ACC112 (cell line): ENCODE data around the gene TIMM10B.

ENCODE experiments used
- H2AFZ ChIP-seq: fragments of 200-600 bp; sonication (generic); one replicate; pipeline ENCODE4 v1.6.0; 2017; ENCODE audit warnings: antibody characterized with exemption, low read length; ENCODE audit not compliant: unreplicated experiment
- H3K27ac ChIP-seq: fragments of 200-600 bp; sonication (generic); 2 replicates; pipeline ENCODE4 v1.5.1; 2014; ENCODE audit warnings: low read depth, mild to moderate bottlenecking, antibody characterized with exemption, low read length, moderate library complexity
- H3K27me3 ChIP-seq: fragments of 200-600 bp; sonication (generic); 2 replicates; pipeline ENCODE4 v1.6.1; 2014; ENCODE audit warnings: mild to moderate bottlenecking, antibody characterized with exemption, low read length, moderate library complexity, mixed read lengths; ENCODE audit not compliant: insufficient read depth
- H3K36me3 ChIP-seq: fragments of 200-600 bp; sonication (generic); 2 replicates; pipeline ENCODE4 v1.6.1; 2016; ENCODE audit warnings: mild to moderate bottlenecking, antibody characterized with exemption, low read length, moderate library complexity, mixed read lengths; ENCODE audit not compliant: insufficient read depth
- H3K4me1 ChIP-seq: fragments of 200-600 bp; sonication (generic); one replicate; pipeline ENCODE4 v1.6.1; 2016; ENCODE audit warnings: low read length, mixed read lengths; ENCODE audit not compliant: insufficient read depth, unreplicated experiment, control insufficient read depth
- H3K4me3 ChIP-seq: fragments of 200-600 bp; sonication (generic); 2 replicates; pipeline ENCODE4 v1.5.1; 2014; ENCODE audit warnings: mild to moderate bottlenecking, low read depth, low read length
- H3K79me2 ChIP-seq: fragments of 200-600 bp; sonication (generic); one replicate; pipeline ENCODE4 v1.6.0; 2016; ENCODE audit warnings: low read length; ENCODE audit not compliant: control insufficient read depth, unreplicated experiment, insufficient read depth

Gene TIMM10B

DNA sequence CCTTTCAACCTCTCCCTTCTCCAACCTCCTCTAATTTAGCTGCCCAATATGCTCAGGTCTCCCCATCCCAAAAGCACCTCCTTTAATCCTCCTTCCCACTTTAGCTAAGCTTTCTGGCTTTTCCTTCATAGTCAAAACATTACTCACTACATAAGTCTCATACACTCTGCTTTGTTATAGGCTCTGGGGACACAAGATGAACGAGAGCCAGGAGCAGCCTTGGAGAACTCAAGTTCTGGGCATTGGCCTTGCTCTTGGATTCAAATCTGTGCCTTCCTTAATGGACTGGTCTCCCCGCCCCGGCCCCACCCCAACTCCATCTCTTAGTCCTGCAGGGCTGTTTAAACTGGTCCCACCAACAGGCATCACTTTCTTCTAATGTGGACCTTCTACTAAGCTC is 29.1 kb upstream of the TIMM10B start:
- peaks cover 9% of the 10 kb centered on the region for H3K4me1 ChIP-seq
- H3K27ac ChIP-seq = no peak overlapping the region
- no peaks in the 10 kb centered on the region for H3K27me3 ChIP-seq
- H3K79me2 ChIP-seq = no peaks in the 10 kb centered on the region
- H3K4me3 ChIP-seq = no peak overlapping the region
- peaks cover 30% of the 10 kb centered on the region; the same call in 1 of the 2 replicates for H3K36me3 ChIP-seq
- H2AFZ ChIP-seq = no peak overlapping the region

DNA sequence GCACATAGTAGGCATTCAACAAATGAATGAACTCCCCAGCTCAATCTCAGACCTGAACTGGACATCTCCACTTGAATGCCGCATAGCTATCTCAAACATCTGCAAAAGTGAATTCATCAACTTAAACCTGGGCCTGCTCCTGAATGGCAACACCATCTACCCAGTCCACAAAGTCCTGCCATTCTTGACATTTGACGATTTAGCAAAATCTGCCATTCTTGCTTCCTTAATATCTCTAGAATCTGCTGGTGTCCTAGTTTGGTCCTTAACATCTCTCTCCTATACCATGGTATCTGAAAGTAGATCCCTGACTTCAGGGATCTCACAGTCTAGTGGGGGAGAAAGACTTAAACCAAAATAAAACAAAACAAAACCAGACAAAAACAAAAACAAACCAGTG is 28.1 kb upstream of the TIMM10B start:
- Histone ChIP-seq H3K79me2 (no peaks in the 10 kb centered on the region), H3K27me3 (no peaks in the 10 kb centered on the region), H2AFZ (no peak overlapping the region), H3K4me1 (peaks cover 9% of the 10 kb centered on the region), H3K36me3 (peaks cover 30% of the 10 kb centered on the region; the same call in 1 of the 2 replicates), H3K27ac (no peak overlapping the region), H3K4me3 (no peak overlapping the region)

DNA sequence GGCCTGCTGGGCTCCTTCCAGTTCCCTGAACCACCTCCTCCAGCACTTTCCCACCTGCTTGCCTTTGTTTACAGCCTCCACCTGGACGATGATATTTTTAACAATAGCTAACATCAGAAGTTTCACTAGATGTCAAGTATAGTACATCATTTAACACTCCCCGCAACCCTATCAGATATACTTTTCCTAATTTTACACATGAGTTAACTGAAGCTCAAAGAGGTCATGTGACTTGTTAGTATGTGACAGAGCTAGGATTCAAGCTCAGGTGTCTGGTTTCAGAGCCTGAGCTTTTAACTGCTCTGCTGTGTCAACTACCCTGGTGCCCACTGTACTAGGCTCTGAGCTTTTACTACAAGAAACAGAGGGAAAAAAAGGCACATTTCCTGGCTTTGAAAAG is 26.2 kb upstream of the TIMM10B start:
- no peaks in the 10 kb centered on the region for H3K79me2 ChIP-seq
- no peak overlapping the region for H3K4me3 ChIP-seq
- no peak overlapping the region for H2AFZ ChIP-seq
- peaks cover 9% of the 10 kb centered on the region for H3K4me1 ChIP-seq
- no peak overlapping the region for H3K27ac ChIP-seq
- no peaks in the 10 kb centered on the region for H3K27me3 ChIP-seq
- H3K36me3 ChIP-seq = peaks cover 30% of the 10 kb centered on the region; the same call in 1 of the 2 replicates

DNA sequence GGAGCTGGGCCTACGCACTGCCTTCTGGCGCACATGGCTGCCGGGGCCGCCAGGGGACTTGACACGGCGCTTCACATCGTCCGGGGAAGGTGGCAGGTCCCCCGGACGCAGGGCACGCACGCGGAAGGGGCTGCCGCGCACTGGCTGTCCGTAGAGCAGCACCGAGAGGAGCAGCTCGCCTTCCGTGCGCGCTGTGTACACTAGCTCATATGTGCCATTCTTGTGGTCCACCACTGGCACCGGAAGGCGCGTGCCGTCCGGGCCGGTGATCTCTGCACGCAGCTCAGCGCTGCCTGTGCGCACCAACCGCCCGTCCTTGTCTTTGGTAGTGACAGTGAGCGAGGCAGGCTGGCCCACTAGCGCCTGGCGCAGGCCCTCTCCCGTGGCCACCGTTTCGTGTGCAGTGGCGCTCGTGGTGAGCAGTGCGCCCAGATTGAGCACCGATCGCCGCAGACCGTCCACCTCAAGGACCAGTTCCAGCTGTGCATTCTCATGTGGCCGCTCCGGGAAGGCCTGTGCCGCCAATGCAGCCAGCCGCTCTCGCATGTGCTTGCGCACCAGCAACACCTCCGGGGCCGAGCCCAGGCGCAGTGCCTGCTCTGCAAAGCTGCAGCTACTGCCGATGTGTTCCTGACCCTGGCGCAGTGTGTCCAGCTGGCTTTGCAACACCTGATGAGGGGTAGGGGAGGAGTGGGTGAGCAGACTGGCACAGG is 24.8 kb upstream of the TIMM10B start:
- Histone ChIP-seq H3K27me3 (no peaks in the 10 kb centered on the region), H3K27ac (no peak overlapping the region), H2AFZ (no peak overlapping the region), H3K4me3 (no peak overlapping the region), H3K79me2 (no peaks in the 10 kb centered on the region), H3K4me1 (peaks cover 9% of the 10 kb centered on the region), H3K36me3 (peaks cover 20% of the 10 kb centered on the region; the same call in 1 of the 2 replicates)

DNA sequence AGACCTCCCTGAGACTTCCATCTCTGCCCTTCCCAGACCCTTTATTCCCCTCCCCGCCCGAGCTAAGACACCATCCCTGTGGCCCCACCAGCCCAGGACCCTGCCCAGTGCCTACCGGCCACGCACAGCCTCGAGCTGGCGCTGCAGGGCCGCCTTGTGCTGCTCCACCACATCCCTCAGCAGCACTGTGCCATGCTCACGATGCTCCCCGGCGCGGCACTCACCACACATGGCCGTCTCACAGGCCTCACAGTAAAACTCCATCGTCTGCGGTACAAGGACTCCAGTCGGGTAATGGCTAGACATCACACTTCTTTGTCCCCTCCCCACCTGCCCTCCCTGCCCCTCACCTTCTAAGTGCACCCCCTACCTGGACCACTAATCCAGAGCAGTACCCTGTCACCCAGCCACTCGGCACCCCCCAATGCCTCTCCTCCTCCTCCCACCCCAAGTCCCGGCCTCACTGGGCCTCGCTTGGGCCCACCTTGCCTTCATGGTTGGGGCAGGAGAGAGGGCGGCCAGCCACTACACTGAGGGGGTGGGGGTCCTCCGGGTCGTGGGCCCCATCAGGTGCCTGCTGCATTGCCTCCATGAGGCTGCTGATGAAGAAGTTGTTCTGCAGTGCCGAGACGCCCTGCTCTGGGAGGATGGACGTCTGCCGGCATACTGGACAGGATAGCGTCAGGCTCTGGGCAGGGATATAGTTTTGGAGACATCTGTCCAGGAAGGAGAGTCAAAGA is 23.6 kb upstream of the TIMM10B start:
- H3K27ac ChIP-seq = no peak overlapping the region
- H3K27me3 ChIP-seq = no peaks in the 10 kb centered on the region
- no peaks in the 10 kb centered on the region for H3K79me2 ChIP-seq
- H3K4me3 ChIP-seq = no peak overlapping the region
- peaks cover 17% of the 10 kb centered on the region; the same call in 1 of the 2 replicates for H3K36me3 ChIP-seq
- no peak overlapping the region for H2AFZ ChIP-seq
- peaks cover under 1% of the 10 kb centered on the region for H3K4me1 ChIP-seq

DNA sequence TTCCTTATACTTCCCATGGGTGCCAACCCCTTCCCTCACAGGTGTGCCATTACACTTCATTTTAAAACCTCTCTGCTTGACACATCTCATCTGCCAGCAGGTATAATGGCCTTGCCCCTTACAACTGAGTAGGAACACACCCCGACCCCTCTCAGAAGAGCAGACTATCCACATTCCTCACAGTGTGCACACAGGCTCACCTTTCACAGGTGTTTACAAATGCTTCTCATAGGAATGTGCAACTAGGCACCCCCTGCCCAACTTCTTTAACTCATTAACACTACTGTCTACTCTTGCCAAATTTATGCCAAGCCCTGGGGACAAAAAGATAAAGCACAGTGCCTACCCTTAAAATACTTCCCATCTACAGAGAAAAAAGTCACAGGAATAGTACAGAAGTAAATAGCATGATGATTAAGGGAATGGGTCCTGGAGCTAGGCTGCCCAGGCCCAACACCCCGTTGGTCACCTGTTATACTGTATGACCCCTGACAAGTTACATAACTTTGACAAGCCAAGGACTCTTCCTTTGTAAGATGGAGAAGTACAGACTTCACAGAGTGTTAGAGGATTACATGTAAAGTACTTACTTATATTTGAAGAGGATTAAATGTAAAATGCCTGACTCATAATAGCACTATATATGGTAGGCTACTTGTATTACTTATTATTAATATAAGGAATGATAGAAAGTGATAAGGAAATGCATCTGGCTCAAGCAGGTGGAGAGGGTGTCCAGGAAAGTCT is 22.8 kb upstream of the TIMM10B start:
- Histone ChIP-seq H3K79me2 (no peaks in the 10 kb centered on the region), H3K27me3 (no peaks in the 10 kb centered on the region), H3K27ac (no peak overlapping the region), H3K4me3 (no peak overlapping the region), H3K4me1 (no peaks in the 10 kb centered on the region), H3K36me3 (peaks cover 12% of the 10 kb centered on the region; the same call in 1 of the 2 replicates), H2AFZ (no peak overlapping the region)

DNA sequence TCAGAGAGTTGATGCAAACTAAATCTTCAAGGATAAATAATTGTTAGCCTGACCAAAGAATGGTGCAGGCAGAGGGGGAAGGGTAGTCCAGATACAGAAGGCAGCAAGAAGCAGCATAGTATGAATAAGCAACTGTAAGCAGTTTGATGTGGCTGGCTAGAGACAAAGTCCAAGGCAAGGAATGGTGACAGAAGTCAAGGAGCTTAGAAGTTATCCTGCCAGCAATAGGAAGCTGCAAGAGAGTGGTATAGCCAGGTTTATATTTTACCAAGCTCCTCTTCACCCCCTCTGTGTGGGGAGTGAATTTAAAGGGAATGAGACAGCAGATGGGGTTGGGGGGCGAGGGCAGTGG is 22.2 kb upstream of the TIMM10B start:
- Histone ChIP-seq H3K27ac (no peak overlapping the region), H3K4me3 (no peak overlapping the region), H3K4me1 (no peaks in the 10 kb centered on the region), H2AFZ (no peak overlapping the region), H3K79me2 (no peaks in the 10 kb centered on the region), H3K36me3 (peaks cover 9% of the 10 kb centered on the region; the same call in 1 of the 2 replicates), H3K27me3 (no peaks in the 10 kb centered on the region)

DNA sequence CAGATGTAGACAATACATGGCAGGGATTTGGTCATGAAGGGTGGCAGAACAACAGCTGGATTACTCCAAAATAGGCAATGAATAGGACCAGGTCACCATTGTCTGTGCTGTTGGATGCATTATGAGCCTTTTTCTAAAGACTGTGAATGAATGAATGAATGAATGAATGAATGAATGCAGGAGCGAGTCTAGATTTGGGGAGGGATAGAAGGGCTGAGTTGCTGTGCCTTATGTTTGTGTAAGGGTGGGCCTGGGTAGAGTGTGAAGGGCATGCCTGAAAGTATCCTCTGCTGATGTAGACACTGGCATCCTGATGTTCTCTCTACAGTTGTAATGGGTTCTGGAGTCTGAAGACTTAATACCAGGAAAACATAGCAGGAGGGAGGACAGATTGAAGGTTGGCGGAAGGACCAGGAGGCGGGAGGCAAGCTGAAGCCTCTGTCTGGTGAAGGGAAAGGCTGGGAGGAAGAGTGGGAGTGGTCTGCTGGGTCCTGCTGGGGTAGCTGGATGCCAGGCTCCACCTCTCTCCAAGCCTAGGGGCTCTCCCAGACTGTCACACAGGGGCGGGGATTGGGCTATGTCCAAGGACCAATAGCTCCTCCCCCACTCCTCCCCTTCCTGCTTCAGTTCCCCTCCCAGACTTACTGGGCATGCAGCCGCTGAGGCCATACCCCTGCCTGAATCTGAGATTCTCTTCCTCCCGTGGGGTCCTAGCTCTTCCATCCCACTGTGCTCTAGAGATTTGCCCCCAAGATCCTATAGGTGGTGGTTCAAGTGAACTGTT is 12.4 kb upstream of the TIMM10B start:
- Histone ChIP-seq H2AFZ (no peak overlapping the region), H3K79me2 (peaks cover 14% of the 10 kb centered on the region), H3K4me3 (no peak overlapping the region), H3K27me3 (no peaks in the 10 kb centered on the region), H3K4me1 (peaks cover 8% of the 10 kb centered on the region), H3K36me3 (no peaks in the 10 kb centered on the region), H3K27ac (no peak overlapping the region)

DNA sequence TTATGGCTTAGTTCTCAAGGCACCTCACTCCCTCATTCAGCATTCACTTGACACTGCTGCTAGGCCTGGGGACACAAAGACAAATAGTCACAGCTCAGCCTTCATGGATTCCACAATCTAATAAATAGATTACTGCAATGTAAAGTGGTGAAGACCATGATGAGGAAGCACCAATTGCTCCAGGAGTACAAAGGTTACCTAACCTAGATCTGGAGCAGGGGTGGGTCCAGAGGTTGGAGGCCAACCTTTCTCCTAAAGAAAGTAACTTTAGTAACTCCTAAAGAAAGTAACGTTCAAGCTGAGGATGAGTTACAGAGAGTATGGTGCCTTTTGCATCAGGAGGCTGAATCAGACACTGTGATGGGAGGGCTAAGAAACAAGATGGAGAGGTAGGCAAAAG is 11.7 kb upstream of the TIMM10B start:
- Histone ChIP-seq H3K27ac (no peak overlapping the region), H3K79me2 (peaks cover 14% of the 10 kb centered on the region), H3K4me3 (no peak overlapping the region), H3K4me1 (peaks cover 12% of the 10 kb centered on the region), H3K36me3 (no peaks in the 10 kb centered on the region), H3K27me3 (no peaks in the 10 kb centered on the region), H2AFZ (no peak overlapping the region)

DNA sequence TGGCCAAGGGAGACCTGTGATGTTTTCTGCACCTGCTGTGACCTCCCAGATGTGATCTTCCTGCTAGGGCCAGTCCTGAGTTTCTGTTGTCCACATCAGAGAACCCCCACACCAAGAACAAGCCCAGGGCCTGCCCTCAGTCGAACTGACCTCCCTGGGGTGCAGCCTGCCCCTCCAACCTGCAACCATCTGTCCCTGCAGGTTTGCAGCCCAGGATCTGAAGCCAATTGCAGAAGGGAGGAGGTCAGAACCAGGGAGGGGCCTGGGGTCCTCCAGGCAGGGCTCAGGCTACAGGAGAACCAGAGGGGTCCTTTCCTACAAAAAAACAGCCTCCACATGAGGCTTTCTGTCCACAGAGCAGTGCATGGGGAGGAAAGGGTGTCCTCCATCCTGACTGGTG is 8.4 kb upstream of the TIMM10B start:
- Histone ChIP-seq H3K4me1 (peaks cover 15% of the 10 kb centered on the region), H3K36me3 (0 out of 2 replicates have a peak, but pooled peaks cover 8% of the 10 kb centered on the region), H3K27me3 (no peaks in the 10 kb centered on the region), H2AFZ (no peak overlapping the region), H3K27ac (no peak overlapping the region), H3K79me2 (peaks cover 14% of the 10 kb centered on the region), H3K4me3 (peak overlapping the region; percentile 78)
